HTERT RPE-1 (cell line): ENCODE results near the gene HSFX4.
"Not testable (repeated sequence)": the region's sequence is repeated elsewhere in the genome, so short reads cannot be mapped to it uniquely, and the experiment has no call there.

Experiments used
- in situ Hi-C: fragments of 300-500 bp; cut with MboI; formaldehyde crosslinking; loops from 4 replicates; pipeline ENCODE4 v1.14.3; 2020; ENCODE audit warnings: low sequenced_read_pairs

Gene HSFX4

DNA sequence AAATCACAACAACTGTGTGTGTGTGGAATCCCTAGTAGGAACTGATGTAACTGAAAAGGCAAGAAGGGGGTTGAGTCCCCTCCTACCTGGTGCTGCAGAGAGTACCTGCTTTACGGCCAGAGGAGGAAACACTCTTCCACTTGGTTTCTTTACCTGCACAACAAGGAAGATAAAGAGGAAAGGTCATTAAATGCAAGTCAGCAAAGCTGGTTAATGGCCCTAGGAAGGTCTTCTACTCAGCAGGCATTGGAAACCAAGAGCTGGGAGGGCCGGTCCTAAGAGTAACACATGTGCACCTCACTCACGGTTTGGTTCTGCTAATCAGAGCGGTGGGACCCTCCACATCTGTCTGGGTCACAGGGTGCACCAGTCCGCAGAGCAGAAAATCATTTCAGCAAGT, 8.0 kb downstream of the HSFX4 start:
- in situ Hi-C loops = not testable (repeated sequence)

DNA sequence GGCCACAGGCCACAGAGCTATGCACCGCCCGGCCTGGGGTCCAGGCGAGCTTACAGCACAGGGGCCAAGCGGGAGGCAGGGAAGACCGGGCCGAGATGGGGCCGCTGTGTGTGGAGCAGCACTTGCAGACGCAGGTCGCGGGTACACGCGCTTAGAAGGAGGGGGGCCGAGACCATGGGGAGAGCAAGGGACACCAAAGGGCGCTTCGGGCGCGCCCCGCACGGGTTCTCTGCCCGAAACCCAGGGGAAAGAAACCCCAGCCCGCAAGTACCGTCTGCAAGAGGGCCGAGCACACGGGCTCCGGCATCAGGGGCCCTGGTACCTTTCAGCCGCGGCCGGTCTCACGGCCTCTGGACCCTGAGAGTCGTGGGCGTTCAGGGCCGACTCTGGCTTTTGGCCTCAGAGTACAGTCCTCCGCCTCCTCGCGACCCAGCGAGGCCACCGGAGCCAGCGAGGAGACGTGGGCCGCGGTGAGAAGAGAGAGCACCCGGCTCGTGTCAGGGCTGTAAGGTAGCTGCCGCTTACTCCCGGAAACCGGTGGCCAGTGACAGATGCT, 8.6 kb downstream of the HSFX4 start:
- in situ Hi-C loops = no loop called here

DNA sequence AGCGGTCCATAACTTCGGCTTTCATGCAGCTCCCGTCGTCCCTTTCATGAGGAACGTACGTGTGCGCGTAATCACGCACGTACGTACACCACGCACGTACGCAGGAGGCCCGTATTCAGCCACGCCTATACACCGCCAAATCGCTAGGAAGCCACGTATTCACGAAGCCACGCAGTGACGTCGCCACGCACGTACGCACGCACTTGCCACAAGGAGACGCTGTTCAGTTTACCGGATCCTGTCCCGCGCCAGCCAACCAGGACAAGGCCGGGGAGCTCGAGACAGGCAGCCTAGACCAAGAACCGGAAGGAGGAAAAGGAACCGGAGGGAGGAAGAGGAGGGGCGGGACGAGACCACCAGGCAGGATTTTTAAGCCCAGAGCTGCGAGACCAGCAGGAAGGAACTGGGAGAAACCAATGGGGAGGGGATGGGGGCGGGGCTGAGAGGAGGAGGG, 9.1 kb downstream of the HSFX4 start, which contains the start of gene EOLA2:
TSS of gene EOLA2 (minus strand) at position 65 of the 454 bp plus-strand sequence. CDS start 4,617 bp downstream, outside the sequence.
- in situ Hi-C loops = no loop called here

DNA sequence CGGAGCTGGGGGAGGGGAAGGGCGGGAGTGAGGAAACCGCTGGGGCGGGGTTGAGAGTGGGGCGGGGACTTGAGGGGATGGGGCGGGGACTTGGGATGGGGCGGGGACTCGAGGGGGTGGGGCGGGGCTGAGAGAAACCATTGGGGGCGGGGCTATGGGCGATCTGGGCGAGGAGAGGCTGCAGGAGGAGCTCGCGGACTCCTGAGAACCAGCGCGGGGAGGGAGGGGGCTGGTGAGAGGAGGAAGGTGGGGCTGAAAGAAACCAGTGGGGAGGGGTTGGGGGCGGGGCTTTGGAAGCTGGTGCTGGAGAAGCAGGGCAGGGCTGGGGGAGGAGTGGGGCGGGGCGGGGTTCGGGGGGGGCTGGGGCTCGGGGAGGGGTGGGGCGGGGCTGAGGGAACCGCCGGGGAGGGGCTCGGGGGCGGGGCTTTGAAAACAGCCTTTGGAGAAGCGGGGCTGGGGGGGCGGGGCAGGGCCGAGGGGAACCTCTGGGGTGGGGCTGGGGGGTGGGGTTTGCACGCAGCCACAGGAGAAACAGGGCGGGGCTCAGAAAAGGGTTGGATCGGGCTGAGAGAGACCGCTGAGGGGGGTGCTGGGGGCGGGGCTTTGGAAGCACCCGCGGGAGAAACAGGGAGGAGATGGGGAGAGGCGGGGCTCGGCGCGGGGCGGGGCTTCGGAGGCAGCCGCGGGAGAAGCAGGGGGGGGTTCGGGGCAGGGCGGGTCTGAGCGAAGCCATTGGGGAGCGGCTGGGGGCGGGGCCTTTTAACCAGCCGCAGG, 9.7 kb downstream of the HSFX4 start:
- in situ Hi-C loops = no loop called here

DNA sequence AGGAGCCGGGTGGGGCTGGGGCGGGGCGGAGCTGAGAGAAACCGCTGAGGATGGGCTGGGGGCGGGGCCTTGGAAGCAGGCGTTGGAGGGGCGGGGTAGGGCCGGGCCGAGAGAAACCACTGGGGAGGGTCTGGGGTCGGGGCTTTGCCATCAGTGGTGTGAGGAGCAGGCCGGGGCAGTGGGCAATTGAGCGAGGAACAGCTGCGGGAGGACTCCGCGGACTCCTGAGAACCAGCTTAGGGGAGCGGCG, 10.2 kb downstream of the HSFX4 start:
- in situ Hi-C loops = no loop called here

DNA sequence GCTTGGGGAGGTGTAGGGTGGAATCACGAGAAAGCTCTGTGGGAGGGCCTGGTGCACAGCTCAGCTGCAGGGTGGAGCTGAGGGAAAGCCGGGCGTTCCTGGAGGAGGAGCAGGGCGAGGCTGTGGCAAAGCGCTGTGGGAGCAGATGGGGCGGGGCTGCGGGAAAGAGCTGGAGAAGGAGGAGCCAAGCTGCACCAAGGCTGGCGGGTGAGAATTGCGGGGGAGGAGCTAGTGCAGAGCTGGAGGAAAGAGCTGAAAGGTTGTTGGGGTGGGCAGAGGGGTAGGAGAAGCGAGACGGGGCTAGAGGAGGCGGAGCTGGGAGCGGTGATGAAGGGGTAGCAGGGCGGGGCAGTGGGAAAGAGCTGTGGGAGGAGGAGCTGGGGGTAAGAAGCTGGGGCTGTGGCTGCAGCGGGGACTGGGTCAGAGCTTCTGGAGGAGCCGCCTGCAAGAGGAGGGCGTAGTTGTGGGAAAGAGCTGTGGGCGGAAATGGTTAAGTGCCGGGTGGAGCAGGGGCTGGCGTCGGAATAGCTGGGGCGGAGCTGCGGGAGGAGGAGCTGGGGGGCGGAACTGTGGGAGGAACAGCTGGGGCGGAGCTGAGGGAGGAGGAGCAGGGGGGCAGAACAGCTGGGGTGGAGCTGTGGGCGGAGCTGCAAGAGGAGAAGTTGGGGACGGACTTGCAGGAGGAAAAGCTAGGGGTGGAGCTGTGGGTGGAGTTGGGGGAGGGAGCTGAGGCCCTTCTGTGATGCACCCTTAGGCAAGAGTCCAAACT, 10.7 kb downstream of the HSFX4 start:
- in situ Hi-C loops = no loop called here

DNA sequence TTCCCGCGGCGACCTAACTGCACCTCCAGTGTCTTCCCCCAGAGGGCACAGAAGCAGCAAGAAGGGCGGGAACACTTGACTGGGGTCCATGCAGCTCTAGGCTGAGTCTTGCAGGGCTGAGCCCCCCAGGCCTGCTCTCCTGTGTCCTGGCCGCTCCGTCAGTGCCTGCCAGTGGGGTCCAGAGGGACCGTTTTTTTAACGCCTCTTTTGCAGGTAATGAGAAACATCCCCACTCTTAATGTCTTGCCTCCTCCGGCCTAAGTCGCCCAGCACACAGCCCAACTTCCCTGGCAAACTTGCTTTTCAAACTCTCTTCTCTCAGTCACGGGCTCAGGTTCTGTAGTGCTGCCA, 11.3 kb downstream of the HSFX4 start:
- in situ Hi-C loops = not testable (repeated sequence)

DNA sequence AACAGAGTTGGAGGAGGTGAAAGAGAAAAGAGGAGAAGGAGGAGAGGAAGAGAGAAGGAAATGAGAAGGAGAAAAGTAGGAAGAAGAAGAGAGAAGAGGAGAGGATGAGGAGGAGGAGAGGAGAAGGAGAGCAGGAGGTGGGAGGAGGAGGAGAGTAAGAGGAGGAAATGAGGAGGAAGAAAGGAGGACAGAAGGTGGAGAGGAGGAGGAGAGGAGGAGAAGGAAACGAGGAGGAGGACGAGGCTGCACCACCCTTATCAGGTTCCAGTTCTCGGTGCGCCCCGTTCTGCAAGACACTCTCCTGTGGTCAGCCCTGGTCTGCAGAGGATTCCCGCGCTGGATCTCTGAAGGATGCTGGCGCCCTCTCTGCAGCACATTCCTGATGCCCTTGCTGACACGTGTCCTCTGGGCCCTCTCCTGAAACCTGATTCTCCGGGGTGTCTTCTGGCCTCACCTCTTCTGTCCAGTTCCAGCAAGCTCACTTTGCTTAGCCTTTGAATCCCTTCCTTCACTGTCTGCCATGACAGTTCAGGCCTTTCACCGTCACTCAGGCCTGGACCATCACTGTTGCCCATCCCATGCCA, 15.8 kb downstream of the HSFX4 start:
- in situ Hi-C loops = not testable (repeated sequence)

DNA sequence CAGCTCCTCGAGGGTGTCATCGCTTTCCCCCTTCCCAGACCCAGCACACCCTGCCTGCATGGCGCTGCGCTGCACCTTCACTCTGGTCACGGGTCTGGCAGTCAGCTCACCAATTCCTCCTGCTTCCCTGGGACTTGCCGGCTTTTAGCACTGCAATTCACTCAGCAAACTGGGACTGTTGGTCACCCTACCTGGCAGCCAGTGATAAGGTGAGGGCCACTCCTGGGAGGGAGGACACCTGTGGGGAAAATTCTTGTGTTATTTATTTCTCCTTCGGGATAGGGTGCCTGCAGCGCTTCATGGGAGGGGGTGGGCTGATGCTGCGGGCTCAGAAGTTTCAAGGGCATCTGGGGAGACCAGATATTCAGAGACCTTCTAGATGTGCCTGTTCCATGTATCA, 16.4 kb downstream of the HSFX4 start:
- in situ Hi-C loops = not testable (repeated sequence)

DNA sequence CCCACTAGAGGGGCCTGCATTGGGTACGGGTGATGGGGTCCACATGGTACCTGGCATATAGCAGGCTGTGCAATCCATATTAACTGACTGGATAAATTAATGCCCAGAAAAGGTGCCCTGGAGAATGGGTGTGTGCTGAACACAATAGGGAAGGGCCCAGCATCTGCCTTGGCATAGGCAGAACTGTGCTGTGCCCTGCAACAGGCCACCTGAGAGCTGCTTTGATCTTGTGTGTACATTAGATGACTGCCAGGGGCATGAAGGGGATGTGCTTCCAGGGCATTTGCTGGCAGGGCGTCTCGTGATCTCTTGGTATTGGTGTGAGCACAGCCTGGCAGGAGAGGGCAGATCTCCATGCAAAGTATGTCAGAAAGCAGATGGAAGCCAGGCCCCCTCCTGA, 17.6 kb downstream of the HSFX4 start:
- in situ Hi-C loops = not testable (repeated sequence)

DNA sequence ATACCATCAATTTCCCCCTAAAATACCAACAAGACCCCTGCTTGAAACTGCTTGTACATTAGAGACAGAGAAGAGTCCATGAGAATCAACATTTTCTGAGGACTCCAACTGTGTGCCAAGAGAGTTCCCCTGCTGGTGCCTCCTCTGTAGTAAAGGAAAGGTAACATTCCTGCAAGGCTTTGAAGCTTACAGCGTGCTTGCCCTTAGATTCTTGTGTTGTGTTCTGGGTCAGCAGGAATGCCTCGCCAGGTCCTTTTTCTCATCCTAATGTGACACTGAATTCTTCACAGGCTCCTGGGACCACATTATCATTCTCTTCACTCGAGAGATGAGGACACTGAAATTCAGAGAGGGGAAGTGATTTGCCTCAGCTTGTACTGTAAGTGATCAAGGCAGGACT, 18.6 kb downstream of the HSFX4 start:
- in situ Hi-C loops = no loop called here

DNA sequence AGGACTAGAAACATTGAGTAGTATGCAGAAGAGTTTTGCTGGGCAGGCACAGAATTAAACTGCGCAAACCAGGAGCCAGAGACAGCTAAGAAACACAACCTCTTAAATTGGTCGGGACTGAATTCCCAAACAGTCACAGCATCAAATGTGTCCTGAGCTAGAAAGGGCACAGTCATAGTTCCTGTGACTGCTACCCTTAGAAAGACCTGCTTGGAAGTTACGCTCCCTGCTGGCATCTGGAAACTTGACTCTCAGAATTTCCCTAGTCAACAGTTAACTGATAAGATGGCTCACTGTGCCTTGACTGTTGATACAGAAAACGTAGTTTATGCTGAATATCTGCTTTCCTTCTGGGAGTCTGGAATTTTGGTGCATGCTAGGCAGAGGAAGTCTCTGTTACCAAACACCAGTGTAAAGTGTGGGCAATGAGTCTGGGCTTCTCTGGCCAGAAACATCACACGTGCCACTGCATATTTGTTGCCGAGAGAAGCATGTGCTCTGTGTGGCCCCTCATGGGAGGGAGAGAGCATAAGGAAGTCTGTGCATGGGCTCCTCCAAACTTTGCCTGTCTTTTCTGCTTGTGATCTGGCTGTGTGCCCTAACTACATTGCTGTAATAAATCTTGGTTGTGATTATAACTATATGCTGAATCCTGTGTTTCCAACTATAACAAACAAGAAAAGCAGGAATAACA, 20.5 kb downstream of the HSFX4 start:
- in situ Hi-C loops = no loop called here

DNA sequence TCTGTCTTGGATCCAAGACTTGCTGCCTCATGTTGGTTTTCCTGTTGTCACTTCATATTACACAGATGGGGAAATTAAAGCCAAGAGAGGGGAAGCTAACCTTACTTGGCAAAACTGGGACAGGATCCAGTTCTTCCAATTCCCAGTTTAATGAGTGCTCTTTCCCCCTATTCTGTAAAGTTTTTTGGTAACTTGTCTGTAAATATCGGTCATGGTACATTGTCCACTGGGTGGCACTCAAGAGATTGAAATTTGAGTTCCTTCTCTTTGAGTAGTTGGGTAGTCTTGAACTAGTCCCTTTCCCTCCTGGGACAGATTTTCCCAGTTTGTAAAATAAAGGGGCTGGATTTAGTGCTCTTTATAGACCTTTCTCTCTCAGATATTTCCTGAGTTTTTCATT, 21.3 kb downstream of the HSFX4 start:
- in situ Hi-C loops = no loop called here

DNA sequence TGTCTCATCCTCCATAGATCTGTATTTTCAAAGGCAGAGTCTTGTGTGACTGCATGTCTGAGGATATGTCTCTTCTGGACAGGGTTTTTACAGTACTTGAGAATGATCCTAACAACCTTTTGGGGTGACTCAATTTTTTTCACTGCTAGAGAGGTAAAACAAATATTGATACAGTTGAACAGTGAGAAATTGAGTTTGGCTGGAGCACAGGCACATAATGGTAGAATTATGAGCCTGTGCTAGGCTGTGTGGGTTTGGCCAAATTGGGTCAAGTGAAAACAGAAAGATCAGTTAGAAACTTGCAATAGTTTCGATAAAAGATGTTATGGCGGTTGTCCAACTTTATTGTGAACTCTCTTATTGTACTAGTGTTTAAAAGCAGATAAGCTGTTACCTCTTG, 32.2 kb downstream of the HSFX4 start:
- in situ Hi-C loops = no loop called here

DNA sequence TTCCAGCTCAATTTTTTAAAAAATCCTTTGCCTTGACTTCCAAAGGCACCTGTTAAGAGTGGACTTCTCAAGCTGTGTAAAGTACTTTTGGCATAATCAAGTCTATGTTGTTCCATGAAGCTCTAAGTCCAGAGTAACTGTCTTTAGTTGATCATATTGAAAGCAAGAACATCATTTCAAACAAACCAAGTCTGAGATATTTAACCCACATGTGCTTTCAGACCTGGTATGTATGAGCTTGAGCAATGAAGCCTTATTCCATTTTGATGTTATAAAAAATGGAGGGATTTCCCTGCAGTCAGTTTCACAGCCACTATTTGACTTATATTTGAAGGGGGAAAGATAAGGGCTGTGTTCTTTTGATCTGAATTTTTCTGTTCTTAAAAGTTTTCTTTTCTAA, 32.6 kb downstream of the HSFX4 start:
- in situ Hi-C loops = no loop called here

DNA sequence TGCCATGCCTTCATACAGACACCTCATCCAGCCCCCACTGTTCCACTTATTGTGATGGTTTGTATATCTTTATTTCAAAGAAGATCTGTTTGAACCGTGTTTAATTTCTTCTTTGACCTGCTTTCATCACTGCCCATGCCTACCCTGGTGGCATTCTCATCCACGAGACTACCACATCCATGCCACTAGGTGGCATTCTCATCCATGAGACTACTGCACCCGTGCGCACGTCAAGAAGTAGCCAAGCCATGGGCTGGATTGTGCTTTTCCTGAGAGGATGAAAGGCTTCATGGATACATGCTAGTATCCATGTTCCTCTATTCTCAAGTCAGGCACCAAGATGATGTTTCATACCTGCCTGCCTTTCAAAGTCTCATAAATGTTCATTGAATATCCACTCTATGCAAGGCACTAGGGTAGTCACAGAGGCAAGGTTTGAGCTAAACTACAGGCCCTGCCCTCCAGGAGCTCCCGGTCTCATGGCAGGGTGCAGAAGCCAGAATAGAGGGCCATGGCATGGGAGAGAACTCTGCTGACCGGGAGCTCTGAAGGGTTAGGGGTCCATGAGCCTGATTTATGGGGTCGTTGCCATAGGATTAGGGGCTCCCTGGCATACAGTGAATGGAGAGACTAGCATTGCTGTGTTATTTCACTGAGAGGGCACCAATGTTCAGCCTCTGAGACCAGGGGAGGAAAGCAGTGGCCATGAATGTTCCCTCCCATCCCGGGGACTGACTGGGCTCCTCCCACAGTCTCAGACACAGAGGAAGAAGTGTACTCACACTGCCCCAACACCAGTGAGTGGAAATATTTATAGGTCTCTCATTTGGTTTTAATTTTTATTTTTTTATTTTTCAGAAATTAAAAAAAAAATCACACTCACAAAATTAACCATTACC, 33.7 kb downstream of the HSFX4 start:
- in situ Hi-C loops = no loop called here

DNA sequence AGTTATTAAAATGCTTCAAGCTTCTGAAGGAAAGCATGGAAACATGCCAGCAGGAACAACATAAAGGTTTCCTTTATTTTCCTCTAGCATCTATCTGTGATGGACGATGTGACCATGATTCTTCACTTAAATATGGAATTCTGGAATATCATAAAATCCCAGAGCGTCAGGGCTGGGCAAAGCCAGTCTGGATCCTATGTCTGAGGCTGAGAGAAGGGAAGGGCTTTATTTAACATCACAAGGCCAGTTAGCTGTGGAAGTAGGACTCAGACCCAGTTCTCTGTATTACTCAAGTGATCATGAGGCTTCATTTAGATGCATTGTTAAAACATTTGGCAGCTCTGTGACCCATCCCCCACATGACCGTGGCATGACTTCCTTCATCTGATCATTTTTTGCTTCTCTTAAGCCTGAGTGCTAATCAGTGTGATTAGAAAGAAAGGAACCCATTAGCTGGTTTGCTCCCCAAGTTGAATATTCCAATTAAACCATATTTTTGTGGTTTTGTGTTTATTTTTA, 49.8 kb downstream of the HSFX4 start:
- in situ Hi-C loops = no loop called here
